MCF 10A (cell line): ENCODE measurements around the gene KCNB1. TPM values are rescaled to one million over a fixed set of nuclear protein-coding genes. Genes with fewer than 3 reads are reported as not detected.

Experiments
- BruUV-seq: library from RNA; stranded (reverse); fragments of 400-500 nt; replicated peaks from 2 replicates; lab custom pipeline; 2021; lab: Mats Ljungman, UMichigan
- CTCF ChIA-PET: fragments of 300-600 bp; sonication (Branson Sonifier 250); formaldehyde crosslinking; extraction: SDS; loops from one replicate; lab custom pipeline; 2021; ENCODE audit warnings: antibody characterized with exemption, inconsistent platforms; lab: Yijun Ruan, JAX
- POLR2A ChIA-PET: fragments of 300-600, 350-650 bp; sonication (Branson Sonifier 250); formaldehyde crosslinking; extraction: SDS; loops from one replicate; lab custom pipeline; 2020; ENCODE audit warnings: antibody characterized with exemption, inconsistent platforms; lab: Yijun Ruan, JAX
- DNase-seq: peaks from one replicate; pipeline ENCODE4 v3.0.0-alpha.2; 2018; ENCODE audit not compliant: unreplicated experiment
- H3K27ac Mint-ChIP-seq: one replicate; pipeline ENCODE4 v1.8.0; 2022; ENCODE audit warnings: mild to moderate bottlenecking, low read depth, mixed read lengths; ENCODE audit not compliant: unreplicated experiment
- H3K27me3 Mint-ChIP-seq: one replicate; pipeline ENCODE4 v1.8.0; 2022; ENCODE audit warnings: mixed read lengths; ENCODE audit not compliant: insufficient read depth, unreplicated experiment
- H3K36me3 Mint-ChIP-seq: one replicate; pipeline ENCODE4 v1.8.0; 2022; ENCODE audit warnings: mild to moderate bottlenecking, moderate library complexity, mixed read lengths; ENCODE audit not compliant: insufficient read depth, unreplicated experiment
- H3K4me1 Mint-ChIP-seq: one replicate; pipeline ENCODE4 v1.8.0; 2022; ENCODE audit warnings: mixed read lengths; ENCODE audit not compliant: insufficient read depth, unreplicated experiment
- H3K4me3 Mint-ChIP-seq: one replicate; pipeline ENCODE4 v1.8.0; 2022; ENCODE audit warnings: mild to moderate bottlenecking, moderate library complexity, mixed read lengths; ENCODE audit not compliant: unreplicated experiment
- H3K9me3 Mint-ChIP-seq: one replicate; pipeline ENCODE4 v1.8.0; 2022; ENCODE audit warnings: mixed read lengths; ENCODE audit not compliant: unreplicated experiment
- intact Hi-C: fragments of 100-400 bp; cut with micrococcal nuclease; formaldehyde crosslinking; loops from 2 replicates; pipeline ENCODE4 v1.14.1; 2022
- total RNA-seq: library from RNA; stranded (reverse); gene quantifications from 2 replicates; pipeline ENCODE4 v1.2.3, GENCODE V29; 2022
- TF ChIP-seq, protein P1 (sequence below): fragments of 200-600 bp; IDR thresholded peaks from one replicate; pipeline ENCODE4 v1.8.0; 2022; ENCODE audit warnings: antibody characterized with exemption, mild to moderate bottlenecking; ENCODE audit not compliant: unreplicated experiment

KCNB1 gene
- total RNA-seq, 1 experiment from 2014 or later, result 2.8 TPM

DNA sequence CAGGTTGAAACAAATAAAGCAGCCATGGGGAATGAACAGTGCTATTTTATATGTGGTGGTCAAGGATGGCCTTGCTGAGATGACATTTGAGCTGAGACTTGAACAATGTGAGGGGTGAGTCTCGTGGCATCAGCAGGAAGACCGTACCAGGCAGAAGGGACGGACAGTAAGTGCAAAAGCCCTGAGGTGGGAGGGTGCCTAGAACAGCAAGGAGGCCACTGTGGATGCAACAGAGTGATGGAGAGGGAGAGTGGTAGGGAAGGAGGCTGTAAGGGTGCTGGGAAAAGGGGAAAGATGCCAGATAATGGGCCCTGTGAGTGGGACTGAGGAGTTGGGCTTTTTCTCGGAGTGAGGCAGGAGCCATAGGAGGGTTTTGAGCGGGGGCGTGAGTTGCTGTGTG, 11.5 kb downstream of the KCNB1 start:
- ChIA-PET POLR2A (no interaction called here), CTCF (interaction anchor here (0.7 to 0.8 kb wide), 4 partner anchors 13 to 85 kb away, joined by 3 to 5 read pairs (median 4); no protein-coding TSS in a partner anchor)
- TF ChIP-seq, protein P1, sequence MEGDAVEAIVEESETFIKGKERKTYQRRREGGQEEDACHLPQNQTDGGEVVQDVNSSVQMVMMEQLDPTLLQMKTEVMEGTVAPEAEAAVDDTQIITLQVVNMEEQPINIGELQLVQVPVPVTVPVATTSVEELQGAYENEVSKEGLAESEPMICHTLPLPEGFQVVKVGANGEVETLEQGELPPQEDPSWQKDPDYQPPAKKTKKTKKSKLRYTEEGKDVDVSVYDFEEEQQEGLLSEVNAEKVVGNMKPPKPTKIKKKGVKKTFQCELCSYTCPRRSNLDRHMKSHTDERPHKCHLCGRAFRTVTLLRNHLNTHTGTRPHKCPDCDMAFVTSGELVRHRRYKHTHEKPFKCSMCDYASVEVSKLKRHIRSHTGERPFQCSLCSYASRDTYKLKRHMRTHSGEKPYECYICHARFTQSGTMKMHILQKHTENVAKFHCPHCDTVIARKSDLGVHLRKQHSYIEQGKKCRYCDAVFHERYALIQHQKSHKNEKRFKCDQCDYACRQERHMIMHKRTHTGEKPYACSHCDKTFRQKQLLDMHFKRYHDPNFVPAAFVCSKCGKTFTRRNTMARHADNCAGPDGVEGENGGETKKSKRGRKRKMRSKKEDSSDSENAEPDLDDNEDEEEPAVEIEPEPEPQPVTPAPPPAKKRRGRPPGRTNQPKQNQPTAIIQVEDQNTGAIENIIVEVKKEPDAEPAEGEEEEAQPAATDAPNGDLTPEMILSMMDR, result no peak
- no peak for DNase-seq
- intact Hi-C loops, result no loop called here
- peaks cover 6% of the 10 kb centered on the region for H3K4me1 Mint-ChIP-seq
- BruUV-seq, result no TSS peak
- no peaks in the 10 kb centered on the region for H3K9me3 Mint-ChIP-seq
- no peak overlapping the region for H3K27ac Mint-ChIP-seq
- no peak overlapping the region for H3K4me3 Mint-ChIP-seq
- no peaks in the 10 kb centered on the region for H3K27me3 Mint-ChIP-seq
- H3K36me3 Mint-ChIP-seq, result peaks cover 16% of the 10 kb centered on the region

GRCh38 chr20:49469060-49469459, 13.4 kb downstream of the KCNB1 start:
- intact Hi-C loops, result no loop called here
- Mint-ChIP-seq H3K4me1 (peaks cover 6% of the 10 kb centered on the region), H3K4me3 (no peak overlapping the region), H3K36me3 (peaks cover 12% of the 10 kb centered on the region), H3K27me3 (no peaks in the 10 kb centered on the region), H3K9me3 (no peaks in the 10 kb centered on the region), H3K27ac (no peak overlapping the region)
- TF ChIP-seq, protein P1, result no peak
- BruUV-seq, result no TSS peak
- ChIA-PET POLR2A (no interaction called here), CTCF (no interaction called here)
- no peak for DNase-seq

GRCh38 chr20:49468412-49468811, 14.1 kb downstream of the KCNB1 start:
- H3K9me3 Mint-ChIP-seq, result no peaks in the 10 kb centered on the region
- intact Hi-C loops, result no loop called here

GRCh38 chr20:49466114-49466912, 16.2 kb downstream of the KCNB1 start:
- Mint-ChIP-seq H3K4me3 (no peak overlapping the region), H3K27ac (no peak overlapping the region), H3K36me3 (peaks cover 12% of the 10 kb centered on the region), H3K9me3 (no peaks in the 10 kb centered on the region), H3K27me3 (no peaks in the 10 kb centered on the region), H3K4me1 (peaks cover 15% of the 10 kb centered on the region)
- TF ChIP-seq, protein P1, result no peak
- no peak for DNase-seq
- ChIA-PET CTCF (interaction anchor here (0.6 to 1.5 kb wide), 4 partner anchors 16 to 132 kb away, joined by 3 to 4 read pairs (median 4); partner anchors contain the start of gene KCNB1), POLR2A (interaction anchor here (0.6 kb wide), 1 partner anchor 47 kb away, joined by 4 read pairs; no protein-coding TSS in a partner anchor)
- intact Hi-C loops, result no loop called here
- BruUV-seq, result no TSS peak

More at GRCh38 chr20:49468412-49468811, 14.1 kb downstream of the KCNB1 start:
- H3K27ac Mint-ChIP-seq, result no peak overlapping the region
- POLR2A ChIA-PET, result no interaction called here
- BruUV-seq, result no TSS peak
- DNase-seq, result no peak
- H3K36me3 Mint-ChIP-seq, result peaks cover 12% of the 10 kb centered on the region
- CTCF ChIA-PET, result no interaction called here
- no peak overlapping the region for H3K4me3 Mint-ChIP-seq
- TF ChIP-seq, protein P1, result no peak
- peaks cover 6% of the 10 kb centered on the region for H3K4me1 Mint-ChIP-seq
- no peaks in the 10 kb centered on the region for H3K27me3 Mint-ChIP-seq
